CD1c-positive myeloid dendritic cell (primary cell): ENCODE results near the gene OR51D1.

Source experiments
- DNase-seq: peaks from one replicate; pipeline ENCODE4 v3.0.0-alpha.2; 2016; ENCODE audit errors: extremely low spot score

Gene OR51D1

DNA sequence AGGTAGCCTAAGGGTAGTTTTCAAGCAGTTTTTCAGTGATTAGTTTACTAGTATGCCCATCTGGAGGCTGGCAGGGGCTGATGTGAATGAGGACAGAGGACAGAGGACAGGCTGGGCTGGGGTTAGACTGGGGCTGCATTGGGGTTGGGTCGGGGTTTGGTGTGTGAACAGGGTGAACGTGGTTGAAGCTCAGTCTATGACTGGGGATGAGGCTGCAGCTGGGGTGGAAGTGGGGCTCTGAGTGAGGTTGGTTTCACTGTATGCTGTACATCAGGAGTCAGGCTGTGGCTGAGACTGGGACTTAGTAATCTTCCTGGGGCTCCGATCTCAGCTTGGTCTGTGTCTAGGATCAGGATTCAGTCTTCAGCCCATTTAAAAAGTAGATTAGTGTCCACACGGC lies 7.0 kb downstream of the OR51D1 start:
- no peak for DNase-seq

GRCh38 chr11:4645974-4646373 lies 8.7 kb downstream of the OR51D1 start:
- no peak for DNase-seq

DNA sequence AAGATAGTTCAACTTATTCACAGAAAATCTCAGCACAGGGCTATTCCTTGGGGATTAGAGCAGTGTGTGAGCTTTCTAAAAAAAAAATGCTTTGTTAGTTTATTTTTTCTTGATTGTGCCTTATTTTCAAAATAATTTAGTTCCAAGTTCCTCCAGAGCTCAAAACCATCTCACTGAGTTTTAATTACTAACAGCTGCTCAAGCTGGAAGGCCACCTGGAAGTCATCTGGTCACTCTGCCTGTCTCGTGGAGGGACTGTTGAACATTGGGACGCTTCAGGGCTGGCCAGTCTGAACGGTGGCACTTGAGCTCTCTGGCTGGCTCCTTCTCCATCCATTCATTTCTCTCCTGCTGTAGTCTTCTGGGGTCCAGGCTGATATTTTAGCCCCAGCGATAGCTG lies 10.5 kb downstream of the OR51D1 start:
- DNase-seq: no peak

- no peak for DNase-seq
Observed at GRCh38 chr11:4654635-4655369, 17.5 kb downstream of the OR51D1 start.

GRCh38 chr11:4658629-4659445 lies 21.6 kb downstream of the OR51D1 start:
- no peak for DNase-seq

DNA sequence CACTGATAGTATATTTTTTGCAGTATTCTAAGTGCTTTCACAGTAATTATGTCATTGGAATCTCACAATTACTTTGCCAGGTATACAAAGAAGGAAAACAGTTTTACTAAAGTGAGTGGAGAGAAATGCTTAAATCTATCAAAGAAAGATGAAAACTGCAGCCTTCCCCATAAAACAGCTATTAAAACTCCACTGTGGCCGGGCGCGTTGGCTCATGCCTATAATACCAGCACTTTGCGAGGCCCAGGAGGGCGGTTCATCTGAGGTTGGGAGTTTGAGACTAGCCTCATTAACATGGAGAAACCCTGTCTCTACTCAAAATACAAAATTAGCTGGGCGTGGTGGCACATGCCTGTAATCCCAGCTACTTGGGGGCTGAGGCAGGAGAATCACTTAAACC lies 25.6 kb downstream of the OR51D1 start:
- DNase-seq: no peak

DNA sequence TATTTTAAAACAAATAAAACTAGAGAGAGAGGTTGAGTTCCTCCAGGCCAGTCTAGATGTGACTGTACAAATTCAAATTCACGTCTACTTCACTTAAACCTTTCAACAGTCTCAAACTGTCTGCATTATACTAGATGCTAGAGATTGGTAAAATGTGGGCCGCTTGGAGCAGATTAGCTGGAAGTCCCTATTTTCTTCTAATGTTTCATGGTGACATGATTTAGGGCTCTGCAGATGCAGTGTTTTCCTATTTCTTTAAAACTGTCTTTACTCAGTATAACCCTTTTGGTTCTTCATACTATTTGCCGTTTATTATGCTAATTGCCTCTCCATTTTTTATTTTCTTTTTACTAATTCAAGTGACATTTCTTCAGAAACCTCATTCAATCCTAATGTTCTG lies 26.9 kb downstream of the OR51D1 start:
- DNase-seq: no peak

GRCh38 chr11:4664786-4665185 lies 27.5 kb downstream of the OR51D1 start:
- no peak for DNase-seq

DNA sequence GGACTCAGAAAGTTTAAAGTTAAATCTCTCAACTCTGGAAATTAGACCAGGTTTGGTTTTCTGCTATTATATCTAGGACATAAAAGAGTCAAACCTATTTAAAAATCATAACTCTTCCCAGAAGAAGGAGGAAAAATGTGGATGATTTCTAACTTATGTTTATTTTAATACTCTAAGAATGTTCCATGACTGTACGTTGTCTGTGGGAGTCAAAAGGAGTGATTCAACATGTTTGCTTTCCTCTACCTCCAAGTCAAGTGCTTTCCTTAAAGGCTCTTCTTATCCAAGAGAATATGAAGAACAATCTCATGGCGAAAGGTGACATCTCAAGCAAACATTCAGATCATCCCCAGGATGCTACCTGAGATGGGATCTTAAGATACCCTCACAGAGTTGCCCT lies 28.1 kb downstream of the OR51D1 start:
- DNase-seq: no peak

DNA sequence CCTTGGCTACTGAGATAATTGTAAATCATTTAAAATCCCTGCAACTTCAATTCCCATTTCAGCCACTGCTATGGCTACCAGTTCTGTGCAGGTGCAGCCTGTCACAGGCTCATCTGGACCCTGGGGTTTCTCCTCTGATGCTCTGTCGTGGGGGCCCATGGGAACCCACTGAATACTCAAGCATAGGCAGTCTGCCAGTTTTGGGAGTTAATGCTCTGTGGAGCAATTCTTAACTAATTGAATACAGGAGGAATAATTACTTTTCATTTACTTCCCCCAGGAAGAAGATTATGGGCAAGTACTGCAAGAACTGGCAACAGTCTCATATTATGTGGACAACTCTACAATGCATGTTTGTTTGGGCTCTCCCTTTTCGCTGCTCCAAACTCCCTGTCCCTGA lies 34.5 kb downstream of the OR51D1 start:
- DNase-seq: no peak

DNA sequence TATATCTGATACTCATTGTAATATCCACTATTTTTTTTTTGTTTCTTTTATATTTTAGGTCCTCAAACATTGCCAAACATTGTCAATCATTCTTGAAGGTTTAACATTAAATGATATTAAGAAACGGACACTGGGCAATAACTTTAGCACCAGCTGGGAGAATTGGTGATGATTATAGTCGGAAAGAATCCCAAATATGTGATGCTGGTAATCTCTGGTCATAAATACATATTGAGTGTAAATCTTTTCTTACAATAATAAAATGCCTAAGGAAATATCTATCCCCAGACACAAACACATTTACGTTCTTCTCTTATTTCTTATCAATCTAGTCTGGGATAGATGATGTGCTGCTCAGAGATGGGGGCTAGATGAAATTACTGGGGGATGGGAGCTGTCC lies 35.2 kb downstream of the OR51D1 start:
- DNase-seq: no peak

DNA sequence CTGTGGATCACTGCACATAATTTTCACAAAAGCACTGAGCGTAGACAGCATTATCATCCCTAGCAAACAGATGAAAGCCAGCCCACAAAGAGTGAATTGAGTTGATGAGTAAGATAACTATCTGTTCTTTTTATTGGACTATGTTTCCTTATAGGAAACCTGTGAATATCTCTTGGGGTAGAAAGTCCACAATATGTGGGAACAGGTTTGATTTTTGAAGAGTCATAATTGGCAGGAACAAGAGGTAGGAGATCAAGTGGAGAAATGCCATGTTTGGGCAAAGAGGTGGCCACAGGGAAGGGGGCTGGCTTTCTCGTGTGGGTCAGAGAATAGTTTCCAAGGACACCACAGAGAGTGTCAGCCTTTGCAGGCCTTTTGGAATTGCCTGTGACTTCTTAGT lies 36.5 kb downstream of the OR51D1 start:
- no peak for DNase-seq

DNA sequence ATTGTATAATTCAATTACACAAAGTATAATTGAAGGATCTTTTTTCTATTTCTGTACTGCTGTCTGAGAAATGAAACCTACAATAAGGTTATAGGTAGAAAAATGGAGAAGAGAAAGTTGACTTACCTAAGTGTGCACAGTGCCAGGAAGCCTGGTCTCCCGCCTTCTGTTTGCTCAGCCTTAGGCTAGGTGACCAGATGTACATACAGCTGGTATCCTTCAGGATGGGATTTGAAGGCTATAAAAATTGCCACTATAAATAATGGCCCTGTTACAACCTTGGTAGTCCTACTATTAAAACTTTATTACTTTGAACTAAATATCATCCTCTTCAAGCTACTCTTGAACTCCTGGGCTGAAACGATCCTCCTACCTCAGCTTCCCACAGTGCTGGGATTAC lies 40.7 kb downstream of the OR51D1 start:
- DNase-seq: no peak

DNA sequence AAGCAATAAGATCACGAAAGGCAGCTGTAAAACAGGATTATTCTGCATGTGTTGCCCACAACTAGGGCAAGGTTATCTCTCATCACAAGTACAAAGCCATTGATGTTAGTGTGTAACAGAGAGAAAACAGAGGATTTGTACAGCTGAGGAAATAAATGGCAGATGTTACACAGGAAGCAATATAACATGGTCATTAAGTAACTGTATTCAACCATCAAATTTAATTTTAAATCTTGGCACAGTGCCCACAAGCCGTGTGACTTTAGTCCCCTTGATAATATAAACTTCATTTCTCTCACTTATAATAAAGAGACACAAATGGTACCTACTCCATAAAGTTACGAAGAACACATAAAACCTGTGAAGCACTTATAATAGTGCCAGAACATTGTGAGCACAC lies 43.1 kb downstream of the OR51D1 start:
- DNase-seq: no peak

- DNase-seq: no peak
Observed at GRCh38 chr11:4682623-4683419, 45.5 kb downstream of the OR51D1 start.

DNA sequence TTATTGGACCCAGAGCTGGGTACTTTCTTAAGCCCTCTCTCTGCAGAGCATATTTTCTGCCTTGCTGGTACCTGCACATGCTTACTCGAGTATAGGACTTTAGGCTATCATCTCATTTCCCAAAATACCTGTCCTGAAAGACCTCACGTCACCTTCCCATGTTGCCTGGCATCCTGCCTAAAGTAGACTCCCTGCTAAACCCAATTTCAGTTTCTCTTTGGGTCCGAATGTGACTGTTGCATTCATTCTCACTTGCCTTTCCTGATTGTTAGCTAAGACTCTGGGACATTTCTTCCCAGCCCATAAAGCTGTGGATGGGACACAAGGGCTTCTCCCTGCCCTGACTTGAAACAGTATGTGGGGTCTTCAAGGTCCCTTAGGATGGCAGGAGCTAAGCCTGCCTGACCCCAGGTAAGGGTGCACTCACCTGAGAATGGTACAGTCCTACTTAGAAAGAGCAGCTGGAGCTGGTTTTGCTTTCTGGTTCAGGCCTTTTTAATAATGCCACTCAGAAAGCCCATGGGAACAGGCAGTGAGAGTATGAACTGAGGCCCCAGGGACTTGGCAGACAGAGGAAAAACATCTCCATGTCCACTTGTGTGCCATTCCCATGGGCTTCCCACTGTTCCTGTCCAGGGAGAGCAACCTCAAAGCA lies 47.5 kb downstream of the OR51D1 start:
- no peak for DNase-seq
